Fibroblast of the aortic adventitia (primary cell): ENCODE measurements around the gene LARGE2. TPM values are rescaled to one million over a fixed set of nuclear protein-coding genes. Genes with fewer than 3 reads are reported as not detected.
"Not testable (repeated sequence)": the region's sequence is repeated elsewhere in the genome, so short reads cannot be mapped to it uniquely, and the experiment has no call there.

ENCODE experiments used
- DNase-seq: peaks from one replicate; pipeline ENCODE4 v3.0.0-alpha.2; 2010; ENCODE audit warnings: low read depth
- H3K4me3 ChIP-seq: 2 replicates; pipeline ENCODE4 v1.5.1; 2011; ENCODE audit warnings: low read depth, mild to moderate bottlenecking, control low read depth, low read length, moderate library complexity
- total RNA-seq: library from RNA; depleted of rRNA; stranded (reverse); fragments of >200 nt; gene quantifications from 2 replicates; pipeline ENCODE4 v1.2.3, GENCODE V29; 2012; ENCODE audit warnings: low replicate concordance
- TF ChIP-seq, protein P1 (sequence below): IDR thresholded peaks from 2 replicates; pipeline ENCODE4 v1.5.1; 2011; ENCODE audit warnings: mild to moderate bottlenecking, low read length, control low read depth, inconsistent platforms; ENCODE audit not compliant: insufficient read depth

LARGE2 gene
- total RNA-seq, 1 donor: not detected

DNA sequence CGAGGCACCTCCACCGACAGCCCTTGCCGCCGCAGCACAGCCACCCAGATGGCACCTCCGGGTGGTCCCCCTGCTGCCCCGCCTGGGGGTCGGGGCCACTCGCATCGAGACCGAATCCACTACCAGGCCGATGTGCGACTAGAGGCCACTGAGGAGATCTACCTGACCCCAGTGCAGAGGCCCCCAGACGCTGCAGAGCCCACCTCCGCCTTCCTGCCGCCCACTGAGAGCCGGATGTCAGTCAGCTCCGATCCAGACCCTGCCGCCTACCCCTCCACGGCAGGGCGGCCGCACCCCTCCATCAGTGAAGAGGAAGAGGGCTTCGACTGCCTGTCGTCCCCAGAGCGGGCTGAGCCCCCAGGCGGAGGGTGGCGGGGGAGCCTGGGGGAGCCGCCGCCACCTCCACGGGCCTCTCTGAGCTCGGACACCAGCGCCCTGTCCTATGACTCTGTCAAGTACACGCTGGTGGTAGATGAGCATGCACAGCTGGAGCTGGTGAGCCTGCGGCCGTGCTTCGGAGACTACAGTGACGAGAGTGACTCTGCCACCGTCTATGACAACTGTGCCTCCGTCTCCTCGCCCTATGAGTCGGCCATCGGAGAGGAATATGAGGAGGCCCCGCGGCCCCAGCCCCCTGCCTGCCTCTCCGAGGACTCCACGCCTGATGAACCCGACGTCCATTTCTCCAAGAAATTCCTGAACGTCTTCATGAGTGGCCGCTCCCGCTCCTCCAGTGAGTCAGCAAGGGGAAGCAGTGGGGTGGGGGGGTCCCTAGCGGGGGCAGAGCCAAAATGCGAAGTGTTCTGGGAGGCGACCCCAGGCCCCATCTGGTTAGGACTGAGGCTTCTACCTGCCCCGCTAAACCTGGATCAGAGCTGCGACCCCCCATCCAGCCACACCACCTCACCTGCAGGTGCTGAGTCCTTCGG is 19.7 kb upstream of the LARGE2 start:
- no peak for DNase-seq
- TF ChIP-seq, protein P1, sequence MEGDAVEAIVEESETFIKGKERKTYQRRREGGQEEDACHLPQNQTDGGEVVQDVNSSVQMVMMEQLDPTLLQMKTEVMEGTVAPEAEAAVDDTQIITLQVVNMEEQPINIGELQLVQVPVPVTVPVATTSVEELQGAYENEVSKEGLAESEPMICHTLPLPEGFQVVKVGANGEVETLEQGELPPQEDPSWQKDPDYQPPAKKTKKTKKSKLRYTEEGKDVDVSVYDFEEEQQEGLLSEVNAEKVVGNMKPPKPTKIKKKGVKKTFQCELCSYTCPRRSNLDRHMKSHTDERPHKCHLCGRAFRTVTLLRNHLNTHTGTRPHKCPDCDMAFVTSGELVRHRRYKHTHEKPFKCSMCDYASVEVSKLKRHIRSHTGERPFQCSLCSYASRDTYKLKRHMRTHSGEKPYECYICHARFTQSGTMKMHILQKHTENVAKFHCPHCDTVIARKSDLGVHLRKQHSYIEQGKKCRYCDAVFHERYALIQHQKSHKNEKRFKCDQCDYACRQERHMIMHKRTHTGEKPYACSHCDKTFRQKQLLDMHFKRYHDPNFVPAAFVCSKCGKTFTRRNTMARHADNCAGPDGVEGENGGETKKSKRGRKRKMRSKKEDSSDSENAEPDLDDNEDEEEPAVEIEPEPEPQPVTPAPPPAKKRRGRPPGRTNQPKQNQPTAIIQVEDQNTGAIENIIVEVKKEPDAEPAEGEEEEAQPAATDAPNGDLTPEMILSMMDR: no peak

DNA sequence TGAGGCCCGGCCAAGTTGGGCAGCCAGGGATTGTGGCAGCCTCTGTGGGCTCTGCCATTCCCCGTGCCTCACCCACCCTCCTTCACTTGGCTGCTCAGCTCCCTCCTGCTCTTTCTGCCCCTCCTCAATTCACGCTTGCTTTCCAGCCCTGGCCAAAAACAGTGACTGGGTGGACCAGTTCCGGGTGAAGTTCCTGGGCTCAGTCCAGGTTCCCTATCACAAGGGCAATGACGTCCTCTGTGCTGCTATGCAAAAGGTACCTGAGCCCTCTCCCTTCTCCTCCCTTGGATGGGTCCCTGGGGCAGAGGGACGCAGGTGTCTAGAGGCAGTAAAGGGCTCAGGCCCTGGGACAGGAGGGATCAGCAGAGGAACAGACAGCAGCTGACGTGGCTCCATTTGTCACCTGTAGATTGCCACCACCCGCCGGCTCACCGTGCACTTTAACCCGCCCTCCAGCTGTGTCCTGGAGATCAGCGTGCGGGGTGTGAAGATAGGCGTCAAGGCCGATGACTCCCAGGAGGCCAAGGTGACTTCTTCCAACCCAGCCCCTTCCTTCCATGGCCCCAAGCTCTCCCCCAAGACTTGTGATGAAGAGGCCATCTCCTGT is 18.0 kb upstream of the LARGE2 start:
- DNase-seq: no peak
- TF ChIP-seq, protein P1: no peak
- H3K4me3 ChIP-seq: no peak overlapping the region

More for the DNA sequence above, 19.7 kb upstream of the LARGE2 start:
- H3K4me3 ChIP-seq: no peak overlapping the region

DNA sequence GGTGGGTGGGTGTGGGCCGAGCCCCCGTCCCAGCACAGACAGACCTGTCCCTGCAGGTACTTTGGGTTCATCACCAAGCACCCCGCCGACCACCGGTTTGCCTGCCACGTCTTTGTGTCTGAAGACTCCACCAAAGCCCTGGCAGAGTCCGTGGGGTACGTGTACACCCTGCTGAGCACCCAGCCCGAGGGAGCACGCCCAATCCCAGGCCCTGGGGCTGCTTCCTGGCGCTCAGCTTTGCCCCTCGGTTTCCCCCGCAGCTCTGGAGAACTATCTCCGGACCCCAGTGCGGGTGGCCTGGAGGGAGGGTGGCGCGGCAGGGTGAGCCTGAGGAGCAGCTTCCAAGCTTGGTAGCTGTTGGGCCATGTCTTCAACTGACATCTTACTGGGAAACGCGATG is 17.4 kb upstream of the LARGE2 start:
- no peak for DNase-seq
- no peak overlapping the region for H3K4me3 ChIP-seq

DNA sequence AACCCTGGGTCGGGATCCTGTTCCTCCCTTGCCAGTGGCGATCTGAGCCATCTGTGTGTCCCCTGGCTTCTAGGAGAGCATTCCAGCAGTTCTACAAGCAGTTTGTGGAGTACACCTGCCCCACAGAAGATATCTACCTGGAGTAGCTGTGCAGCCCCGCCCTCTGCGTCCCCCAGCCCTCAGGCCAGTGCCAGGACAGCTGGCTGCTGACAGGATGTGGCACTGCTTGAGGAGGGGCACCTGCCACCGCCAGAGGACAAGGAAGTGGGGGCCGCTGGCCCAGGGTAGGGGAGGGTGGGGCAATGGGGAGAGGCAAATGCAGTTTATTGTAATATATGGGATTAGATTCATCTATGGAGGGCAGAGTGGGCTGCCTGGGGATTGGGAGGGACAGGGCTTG is 16.9 kb upstream of the LARGE2 start:
- DNase-seq, H3K4me3 ChIP-seq: not testable (repeated sequence)

More for the DNA sequence above, 17.4 kb upstream of the LARGE2 start:
- TF ChIP-seq, protein P1: no peak

DNA sequence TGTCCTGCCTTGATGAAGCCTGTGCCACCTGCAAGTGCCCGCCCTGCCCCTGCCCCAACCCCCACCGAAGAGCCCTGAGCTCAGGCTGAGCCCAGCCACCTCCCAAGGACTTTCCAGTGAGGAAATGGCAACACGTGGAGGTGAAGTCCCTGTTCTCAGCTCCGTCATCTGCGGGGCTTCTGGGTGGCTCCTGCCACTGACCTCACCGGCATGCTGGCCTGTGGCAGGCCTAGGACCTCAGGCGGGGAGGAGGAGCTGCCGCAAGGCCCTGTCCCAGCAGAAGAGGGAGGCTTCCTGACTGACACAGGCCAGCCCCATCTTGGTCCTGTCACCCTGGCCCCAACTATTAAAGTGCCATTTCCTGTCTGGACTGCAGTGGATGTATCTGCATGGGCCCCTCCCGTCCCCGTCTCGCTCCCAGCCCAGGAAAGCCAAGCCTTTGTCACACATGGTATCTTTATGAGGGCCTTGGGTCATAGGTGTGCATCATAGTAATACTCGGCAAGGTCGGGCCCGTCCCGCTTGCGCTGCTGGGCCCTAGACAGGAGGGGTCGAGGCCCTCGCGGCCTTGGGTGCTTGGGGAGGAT is 16.3 kb upstream of the LARGE2 start:
- no peak overlapping the region for H3K4me3 ChIP-seq
- TF ChIP-seq, protein P1: no peak
- no peak for DNase-seq

DNA sequence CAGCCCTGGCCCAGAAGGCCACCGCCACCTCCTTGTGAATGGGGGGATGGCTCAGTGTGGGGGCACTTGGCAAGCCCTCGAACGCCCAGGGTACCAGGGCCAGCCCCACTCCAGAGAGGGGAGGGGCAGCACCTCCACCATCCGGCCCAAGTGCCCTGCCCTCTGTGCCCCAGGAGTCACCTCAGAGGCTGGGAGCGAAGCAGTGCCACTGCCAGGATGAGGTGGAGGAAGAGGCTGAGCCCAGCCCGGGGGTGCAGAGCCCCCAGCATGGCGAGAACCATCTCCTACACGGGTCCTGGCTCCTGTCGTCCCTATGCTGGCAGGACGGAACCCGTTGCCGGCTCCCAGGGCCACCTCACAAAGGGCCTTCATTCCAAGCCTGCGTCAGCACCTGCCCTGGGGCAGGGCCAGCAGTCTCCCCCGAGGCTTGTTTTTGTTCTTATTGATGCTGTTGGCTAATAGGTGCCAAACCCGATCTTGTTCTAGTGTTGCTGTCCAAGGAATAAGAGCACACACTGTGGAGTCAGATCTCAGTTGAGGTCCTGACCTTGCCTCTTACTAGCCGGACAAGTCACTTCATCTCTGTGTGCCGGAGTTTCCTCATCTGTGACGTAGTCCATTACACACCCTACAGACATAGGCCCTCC is 15.4 kb upstream of the LARGE2 start, which contains the start of gene FREY1:
Gene FREY1 (minus strand): TSS at position 307 of the 647 bp plus-strand sequence. CDS start 26 bp downstream, at position 281.
- no peak within 1 kb of the TSS for H3K4me3 ChIP-seq
- TF ChIP-seq, protein P1: no peak
- DNase-seq: no peak
